ENCODE data around the gene PCOLCE2. TPM values are rescaled to one million over a fixed set of nuclear protein-coding genes. Genes with fewer than 3 reads are reported as not detected.

PCOLCE2 gene
- total and polyA plus RNA-seq, 2 donors (not counting 1 experiment from before 2014, with no cell fraction given) = 4.8 to 26.3 TPM

DNA sequence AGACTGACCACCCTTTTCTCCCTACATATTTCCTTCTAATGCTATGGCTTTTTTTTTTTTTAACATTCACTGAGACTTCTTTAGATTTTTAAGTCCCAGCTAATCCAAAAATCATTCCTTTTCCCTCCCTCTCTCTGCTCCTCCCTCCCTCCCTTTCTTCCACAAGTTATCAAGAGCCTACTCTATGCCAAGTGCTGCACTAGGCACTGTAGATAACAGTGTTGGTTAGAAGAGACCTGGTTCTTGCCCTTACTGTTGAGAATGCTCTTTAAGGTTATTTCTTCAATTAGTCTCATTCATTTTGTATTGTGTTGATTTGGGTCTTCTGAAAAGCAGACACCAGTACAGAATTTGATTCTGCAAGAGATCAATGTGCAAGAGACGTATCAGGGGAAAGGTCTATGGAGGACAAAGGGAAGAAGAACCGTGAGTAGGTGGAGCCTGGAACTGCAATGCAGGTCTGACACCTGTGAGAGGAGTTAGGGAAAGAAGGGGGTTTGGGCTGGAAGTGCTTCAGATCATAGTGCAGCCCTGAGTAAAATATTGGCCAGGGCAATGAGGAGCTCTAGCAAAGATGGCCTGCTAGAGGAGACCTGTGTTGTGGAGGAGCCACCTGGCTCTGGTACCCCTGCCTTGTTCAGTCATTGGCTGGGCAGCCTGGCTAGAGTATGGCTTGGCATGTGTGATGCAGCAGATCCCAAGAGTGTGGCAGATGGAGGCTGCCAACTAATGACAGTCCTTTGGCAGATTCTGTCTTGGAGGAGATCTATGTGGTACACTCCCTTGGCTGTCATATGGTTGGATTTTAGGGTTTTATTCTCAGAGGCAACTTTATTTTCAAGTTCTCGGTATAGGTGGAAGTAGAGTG lies 9.7 kb upstream of the PCOLCE2 start:
- no peaks in the 10 kb centered on the region for H3K27me3 ChIP-seq (ENCODE audit: control insufficient read depth, insufficient read depth, low read length)
- no peaks in the 10 kb centered on the region for H3K9me3 ChIP-seq (ENCODE audit: control insufficient read depth, insufficient read depth, low read depth, low read length)
- no peak overlapping the region for H3K4me3 ChIP-seq (replicated peaks in 1 of 4; ENCODE audit: control extremely low read depth in 1 of 4, insufficient read depth in 1 of 4, low read depth in 3 of 4, low read length in 4 of 4)
- no peak overlapping the region for H3K4me2 ChIP-seq (ENCODE audit: extremely low read depth, insufficient read depth, low read length)
- H3K27ac ChIP-seq (ENCODE audit: insufficient read depth, low read length) = no peak overlapping the region
- no peaks in the 10 kb centered on the region for H4K20me1 ChIP-seq (ENCODE audit: control insufficient read depth, extremely low read depth, insufficient read depth, low read length)
- H3K79me2 ChIP-seq (ENCODE audit: control insufficient read depth, insufficient read depth, low read length) = no peaks in the 10 kb centered on the region
- DNase-seq (ENCODE audit: low read depth in 2 of 2) = no peak
- TF ChIP-seq, protein P1, sequence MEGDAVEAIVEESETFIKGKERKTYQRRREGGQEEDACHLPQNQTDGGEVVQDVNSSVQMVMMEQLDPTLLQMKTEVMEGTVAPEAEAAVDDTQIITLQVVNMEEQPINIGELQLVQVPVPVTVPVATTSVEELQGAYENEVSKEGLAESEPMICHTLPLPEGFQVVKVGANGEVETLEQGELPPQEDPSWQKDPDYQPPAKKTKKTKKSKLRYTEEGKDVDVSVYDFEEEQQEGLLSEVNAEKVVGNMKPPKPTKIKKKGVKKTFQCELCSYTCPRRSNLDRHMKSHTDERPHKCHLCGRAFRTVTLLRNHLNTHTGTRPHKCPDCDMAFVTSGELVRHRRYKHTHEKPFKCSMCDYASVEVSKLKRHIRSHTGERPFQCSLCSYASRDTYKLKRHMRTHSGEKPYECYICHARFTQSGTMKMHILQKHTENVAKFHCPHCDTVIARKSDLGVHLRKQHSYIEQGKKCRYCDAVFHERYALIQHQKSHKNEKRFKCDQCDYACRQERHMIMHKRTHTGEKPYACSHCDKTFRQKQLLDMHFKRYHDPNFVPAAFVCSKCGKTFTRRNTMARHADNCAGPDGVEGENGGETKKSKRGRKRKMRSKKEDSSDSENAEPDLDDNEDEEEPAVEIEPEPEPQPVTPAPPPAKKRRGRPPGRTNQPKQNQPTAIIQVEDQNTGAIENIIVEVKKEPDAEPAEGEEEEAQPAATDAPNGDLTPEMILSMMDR (conservative IDR thresholded peaks at IDR 0.05 in 1 of 2, IDR thresholded peaks at IDR 0.05 in 1 of 2; ENCODE audit: low read depth in 1 of 2, low read length in 2 of 2) = no peak
- no peak for TF ChIP-seq EZH2 (IDR thresholded peaks at IDR 0.05; ENCODE audit: low read length, missing control alignments)
- no peaks in the 10 kb centered on the region for H3K4me1 ChIP-seq (ENCODE audit: control insufficient read depth, extremely low read depth, insufficient read depth, low read length)
- no peaks in the 10 kb centered on the region for H3K36me3 ChIP-seq (ENCODE audit: control insufficient read depth, insufficient read depth, low read length)
- no peak overlapping the region for H3K9ac ChIP-seq (ENCODE audit: insufficient read depth, low read length)
- H2AFZ ChIP-seq (ENCODE audit: low read length) = no peak overlapping the region

DNA sequence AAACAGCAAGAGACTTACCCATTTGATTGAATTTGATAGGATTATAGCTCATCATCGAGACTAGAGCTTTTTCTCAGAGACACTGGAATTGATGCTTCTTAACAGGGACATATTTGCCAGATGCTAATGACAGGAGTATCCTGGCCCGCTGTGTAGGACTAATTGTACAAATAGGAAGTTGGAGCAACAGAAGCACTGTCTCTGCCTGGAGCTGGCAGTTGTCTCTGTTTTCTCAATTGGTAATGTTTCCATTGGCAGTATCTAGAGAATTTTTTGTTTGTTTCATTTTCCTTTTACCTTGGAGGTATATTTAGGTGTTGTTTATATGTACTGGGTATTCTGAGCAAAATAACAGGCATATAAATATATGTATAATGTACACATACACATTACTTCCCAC lies 8.9 kb upstream of the PCOLCE2 start:
- TF ChIP-seq, protein P1 (conservative IDR thresholded peaks at IDR 0.05 in 1 of 2, IDR thresholded peaks at IDR 0.05 in 1 of 2; ENCODE audit: low read depth in 1 of 2, low read length in 2 of 2) = no peak
- TF ChIP-seq EZH2 (IDR thresholded peaks at IDR 0.05; ENCODE audit: low read length, missing control alignments) = no peak
- H3K4me1 ChIP-seq (ENCODE audit: control insufficient read depth, extremely low read depth, insufficient read depth, low read length) = no peaks in the 10 kb centered on the region
- DNase-seq (ENCODE audit: low read depth in 2 of 2) = no peak
- no peak overlapping the region for H3K4me3 ChIP-seq (replicated peaks in 1 of 4; ENCODE audit: control extremely low read depth in 1 of 4, insufficient read depth in 1 of 4, low read depth in 3 of 4, low read length in 4 of 4)
- H2AFZ ChIP-seq (ENCODE audit: low read length) = no peak overlapping the region
- H3K9ac ChIP-seq (ENCODE audit: insufficient read depth, low read length) = no peak overlapping the region
- no peaks in the 10 kb centered on the region for H4K20me1 ChIP-seq (ENCODE audit: control insufficient read depth, extremely low read depth, insufficient read depth, low read length)
- no peak overlapping the region for H3K4me2 ChIP-seq (ENCODE audit: extremely low read depth, insufficient read depth, low read length)
- H3K36me3 ChIP-seq (ENCODE audit: control insufficient read depth, insufficient read depth, low read length) = no peaks in the 10 kb centered on the region
- no peaks in the 10 kb centered on the region for H3K27me3 ChIP-seq (ENCODE audit: control insufficient read depth, insufficient read depth, low read length)
- no peak overlapping the region for H3K27ac ChIP-seq (ENCODE audit: insufficient read depth, low read length)
- no peaks in the 10 kb centered on the region for H3K79me2 ChIP-seq (ENCODE audit: control insufficient read depth, insufficient read depth, low read length)
- H3K9me3 ChIP-seq (ENCODE audit: control insufficient read depth, insufficient read depth, low read depth, low read length) = no peaks in the 10 kb centered on the region

DNA sequence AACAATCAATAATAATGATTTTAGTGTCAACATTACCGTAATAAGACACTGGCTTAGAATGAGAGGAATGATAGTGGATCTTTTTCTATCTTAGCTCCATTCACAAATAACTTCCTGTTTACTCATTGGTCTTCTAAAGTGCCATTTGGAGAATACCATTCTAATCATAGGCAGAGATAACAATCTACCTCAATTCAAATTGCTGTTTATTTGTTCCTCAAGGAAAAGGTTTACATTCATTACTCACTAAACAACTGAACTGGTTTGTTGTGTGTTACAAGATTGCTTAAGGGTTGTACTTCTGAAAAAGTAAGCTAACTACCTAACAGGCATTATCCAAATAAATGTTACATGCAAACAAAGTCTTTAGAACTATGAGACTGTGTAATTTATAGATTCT lies 8.1 kb upstream of the PCOLCE2 start:
- Histone ChIP-seq H3K4me2 (ENCODE audit: extremely low read depth, insufficient read depth, low read length) (no peak overlapping the region), H3K36me3 (ENCODE audit: control insufficient read depth, insufficient read depth, low read length) (no peaks in the 10 kb centered on the region), H3K4me3 (replicated peaks in 1 of 4; ENCODE audit: control extremely low read depth in 1 of 4, insufficient read depth in 1 of 4, low read depth in 3 of 4, low read length in 4 of 4) (no peak overlapping the region), H3K9me3 (ENCODE audit: control insufficient read depth, insufficient read depth, low read depth, low read length) (no peaks in the 10 kb centered on the region), H3K27ac (ENCODE audit: insufficient read depth, low read length) (no peak overlapping the region), H3K9ac (ENCODE audit: insufficient read depth, low read length) (no peak overlapping the region), H3K27me3 (ENCODE audit: control insufficient read depth, insufficient read depth, low read length) (no peaks in the 10 kb centered on the region), H4K20me1 (ENCODE audit: control insufficient read depth, extremely low read depth, insufficient read depth, low read length) (no peaks in the 10 kb centered on the region), H3K4me1 (ENCODE audit: control insufficient read depth, extremely low read depth, insufficient read depth, low read length) (no peaks in the 10 kb centered on the region), H2AFZ (ENCODE audit: low read length) (no peak overlapping the region), H3K79me2 (ENCODE audit: control insufficient read depth, insufficient read depth, low read length) (no peaks in the 10 kb centered on the region)
- DNase-seq (ENCODE audit: low read depth in 2 of 2) = no peak
- TF ChIP-seq, protein P1 (conservative IDR thresholded peaks at IDR 0.05 in 1 of 2, IDR thresholded peaks at IDR 0.05 in 1 of 2; ENCODE audit: low read depth in 1 of 2, low read length in 2 of 2) = no peak
- TF ChIP-seq EZH2 (IDR thresholded peaks at IDR 0.05; ENCODE audit: low read length, missing control alignments) = no peak
